Eye (tissue), 1 donor: Measurements from ENCODE around the gene ST7L.

Source experiments
- DNase-seq: peaks from one replicate; pipeline ENCODE4 v3.0.0-alpha.2; 2015

The ST7L gene

GRCh38 chr1:112544751-112545150, 74.2 kb downstream of the ST7L start:
- no peak for DNase-seq

- no peak for DNase-seq
Measured at GRCh38 chr1:112544011-112544688, 74.8 kb downstream of the ST7L start.

GRCh38 chr1:112542206-112542973, 76.6 kb downstream of the ST7L start:
- DNase-seq = no peak

GRCh38 chr1:112541299-112541698, 77.6 kb downstream of the ST7L start:
- no peak for DNase-seq

GRCh38 chr1:112540226-112540794, 78.6 kb downstream of the ST7L start:
- no peak for DNase-seq

- DNase-seq = no peak
Measured at GRCh38 chr1:112538883-112539282, 80.1 kb downstream of the ST7L start.

GRCh38 chr1:112537456-112537855, 81.5 kb downstream of the ST7L start:
- no peak for DNase-seq

GRCh38 chr1:112536561-112536960, 82.4 kb downstream of the ST7L start:
- no peak for DNase-seq

GRCh38 chr1:112533029-112533428, 85.9 kb downstream of the ST7L start:
- no peak for DNase-seq

GRCh38 chr1:112532064-112532463, 86.9 kb downstream of the ST7L start:
- DNase-seq = no peak

- no peak for DNase-seq
Measured at GRCh38 chr1:112530832-112531231, 88.1 kb downstream of the ST7L start.

- DNase-seq = no peak
Measured at GRCh38 chr1:112529301-112529700, 89.6 kb downstream of the ST7L start.

- no peak for DNase-seq
Measured at GRCh38 chr1:112528076-112528475, 90.9 kb downstream of the ST7L start.

GRCh38 chr1:112527266-112528010, 91.5 kb downstream of the ST7L start:
- no peak for DNase-seq

GRCh38 chr1:112524986-112525385, 94.0 kb downstream of the ST7L start:
- no peak for DNase-seq

GRCh38 chr1:112524251-112524650, 94.7 kb downstream of the ST7L start:
- no peak for DNase-seq

- DNase-seq = no peak
Measured at GRCh38 chr1:112522621-112523020, 96.3 kb downstream of the ST7L start.

GRCh38 chr1:112520166-112520565, 98.8 kb downstream of the ST7L start:
- DNase-seq = no peak

GRCh38 chr1:112518186-112518585, 100.8 kb downstream of the ST7L start:
- no peak for DNase-seq

- DNase-seq = no peak
Measured at GRCh38 chr1:112517646-112518045, 101.3 kb downstream of the ST7L start.

GRCh38 chr1:112517231-112517630, 101.7 kb downstream of the ST7L start:
- no peak for DNase-seq

- no peak for DNase-seq
Measured at GRCh38 chr1:112516141-112516540, 102.8 kb downstream of the ST7L start.

GRCh38 chr1:112515311-112516009, 103.5 kb downstream of the ST7L start:
- DNase-seq = no peak
